ENCODE measurements around the gene AMBP.

DNA sequence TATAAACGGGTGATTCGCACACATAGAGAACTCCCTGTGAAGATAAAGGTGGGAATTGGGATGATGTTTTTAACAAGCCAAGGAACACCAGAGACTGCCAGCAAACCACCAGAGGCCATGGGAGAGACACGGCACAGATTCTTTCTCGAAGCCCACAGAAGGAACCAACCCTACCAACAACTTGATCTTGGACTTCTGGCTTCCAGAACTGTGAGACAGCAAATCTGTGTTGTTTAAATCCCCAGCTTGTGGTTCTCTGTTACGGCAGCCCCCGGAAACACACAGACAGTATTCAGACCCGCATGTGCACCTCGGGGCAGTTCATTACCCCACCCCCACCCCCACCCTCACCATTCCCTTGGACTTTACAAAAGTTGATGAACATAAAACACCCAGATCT is 12.8 kb downstream of the AMBP start:
- TF ChIP-seq, protein P1, sequence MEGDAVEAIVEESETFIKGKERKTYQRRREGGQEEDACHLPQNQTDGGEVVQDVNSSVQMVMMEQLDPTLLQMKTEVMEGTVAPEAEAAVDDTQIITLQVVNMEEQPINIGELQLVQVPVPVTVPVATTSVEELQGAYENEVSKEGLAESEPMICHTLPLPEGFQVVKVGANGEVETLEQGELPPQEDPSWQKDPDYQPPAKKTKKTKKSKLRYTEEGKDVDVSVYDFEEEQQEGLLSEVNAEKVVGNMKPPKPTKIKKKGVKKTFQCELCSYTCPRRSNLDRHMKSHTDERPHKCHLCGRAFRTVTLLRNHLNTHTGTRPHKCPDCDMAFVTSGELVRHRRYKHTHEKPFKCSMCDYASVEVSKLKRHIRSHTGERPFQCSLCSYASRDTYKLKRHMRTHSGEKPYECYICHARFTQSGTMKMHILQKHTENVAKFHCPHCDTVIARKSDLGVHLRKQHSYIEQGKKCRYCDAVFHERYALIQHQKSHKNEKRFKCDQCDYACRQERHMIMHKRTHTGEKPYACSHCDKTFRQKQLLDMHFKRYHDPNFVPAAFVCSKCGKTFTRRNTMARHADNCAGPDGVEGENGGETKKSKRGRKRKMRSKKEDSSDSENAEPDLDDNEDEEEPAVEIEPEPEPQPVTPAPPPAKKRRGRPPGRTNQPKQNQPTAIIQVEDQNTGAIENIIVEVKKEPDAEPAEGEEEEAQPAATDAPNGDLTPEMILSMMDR (IDR thresholded peaks at IDR 0.05; ENCODE audit: borderline replicate concordance, extremely low read depth, low read length, poor library complexity, severe bottlenecking) = no peak
- no peak for TF ChIP-seq EZH2 (IDR thresholded peaks at IDR 0.05; ENCODE audit: borderline replicate concordance, low read depth, low read length, severe bottlenecking)

Measured in DND-41 (cell line).